ENCODE measurements around the gene ZDHHC3.

The ZDHHC3 gene

GRCh38 chr3:44907612-44908011, 68.4 kb downstream of the ZDHHC3 start:
- H3K4me3 ChIP-seq (ENCODE audit: low read length): no peak overlapping the region
- H3K36me3 ChIP-seq (replicated peaks; ENCODE audit: insufficient read depth, low read length): no peaks in the 10 kb centered on the region
- no peak overlapping the region for H3K4me2 ChIP-seq (ENCODE audit: low read depth, low read length)
- no peaks in the 10 kb centered on the region for H3K9me2 ChIP-seq (replicated peaks; ENCODE audit: insufficient read depth, low read length)
- no peak overlapping the region for H2AFZ ChIP-seq (ENCODE audit: low read length)
- H3K9ac ChIP-seq (ENCODE audit: low read length): no peak overlapping the region
- no peaks in the 10 kb centered on the region for H3K79me2 ChIP-seq (ENCODE audit: low read length)
- no peaks in the 10 kb centered on the region for H3K4me1 ChIP-seq (ENCODE audit: low read length)
- H3K27ac ChIP-seq (ENCODE audit: low read length): no peak overlapping the region
- H3K9me3 ChIP-seq (replicated peaks; ENCODE audit: insufficient read depth, low read length): no peaks in the 10 kb centered on the region
- no peak for DNase-seq
- no peaks in the 10 kb centered on the region for H4K20me1 ChIP-seq (ENCODE audit: insufficient read depth, low read length)
- no peaks in the 10 kb centered on the region for H3F3A ChIP-seq (ENCODE audit: insufficient read depth, low read length)
- TF ChIP-seq EZH2 (optimal IDR thresholded peaks at IDR 0.05; ENCODE audit: low read depth, low read length) (no peak), EZH2phosphoT487 (IDR thresholded peaks at IDR 0.05; ENCODE audit: low read length) (no peak), CTCF (IDR thresholded peaks at IDR 0.05; ENCODE audit: low read length) (no peak)
- no peaks in the 10 kb centered on the region for H3K27me3 ChIP-seq (replicated peaks; ENCODE audit: insufficient read depth, low read length)

GRCh38 chr3:44906997-44907396, 69.0 kb downstream of the ZDHHC3 start:
- Histone ChIP-seq H3K9ac (ENCODE audit: low read length) (no peak overlapping the region), H3K79me2 (ENCODE audit: low read length) (no peaks in the 10 kb centered on the region), H2AFZ (ENCODE audit: low read length) (no peak overlapping the region), H3K4me3 (ENCODE audit: low read length) (no peak overlapping the region), H3F3A (ENCODE audit: insufficient read depth, low read length) (no peaks in the 10 kb centered on the region), H3K4me2 (ENCODE audit: low read depth, low read length) (no peak overlapping the region), H3K4me1 (ENCODE audit: low read length) (no peaks in the 10 kb centered on the region), H3K9me2 (replicated peaks; ENCODE audit: insufficient read depth, low read length) (no peaks in the 10 kb centered on the region), H4K20me1 (ENCODE audit: insufficient read depth, low read length) (no peaks in the 10 kb centered on the region), H3K27me3 (replicated peaks; ENCODE audit: insufficient read depth, low read length) (no peaks in the 10 kb centered on the region), H3K36me3 (replicated peaks; ENCODE audit: insufficient read depth, low read length) (no peaks in the 10 kb centered on the region), H3K9me3 (replicated peaks; ENCODE audit: insufficient read depth, low read length) (no peaks in the 10 kb centered on the region), H3K27ac (ENCODE audit: low read length) (no peak overlapping the region)
- TF ChIP-seq EZH2 (optimal IDR thresholded peaks at IDR 0.05; ENCODE audit: low read depth, low read length) (no peak), EZH2phosphoT487 (IDR thresholded peaks at IDR 0.05; ENCODE audit: low read length) (no peak), CTCF (IDR thresholded peaks at IDR 0.05; ENCODE audit: low read length) (no peak)
- no peak for DNase-seq

GRCh38 chr3:44905446-44906157, 70.4 kb downstream of the ZDHHC3 start:
- Histone ChIP-seq H3K9ac (ENCODE audit: low read length) (no peak overlapping the region), H4K20me1 (ENCODE audit: insufficient read depth, low read length) (no peaks in the 10 kb centered on the region), H3K9me3 (replicated peaks; ENCODE audit: insufficient read depth, low read length) (no peaks in the 10 kb centered on the region), H3K4me3 (ENCODE audit: low read length) (no peak overlapping the region), H3K79me2 (ENCODE audit: low read length) (no peaks in the 10 kb centered on the region), H3K9me2 (replicated peaks; ENCODE audit: insufficient read depth, low read length) (no peaks in the 10 kb centered on the region), H3K27ac (ENCODE audit: low read length) (no peak overlapping the region), H3K36me3 (replicated peaks; ENCODE audit: insufficient read depth, low read length) (no peaks in the 10 kb centered on the region), H3F3A (ENCODE audit: insufficient read depth, low read length) (no peaks in the 10 kb centered on the region), H3K4me2 (ENCODE audit: low read depth, low read length) (no peak overlapping the region), H3K4me1 (ENCODE audit: low read length) (no peaks in the 10 kb centered on the region), H2AFZ (ENCODE audit: low read length) (no peak overlapping the region), H3K27me3 (replicated peaks; ENCODE audit: insufficient read depth, low read length) (no peaks in the 10 kb centered on the region)
- TF ChIP-seq CTCF (IDR thresholded peaks at IDR 0.05; ENCODE audit: low read length) (no peak), EZH2phosphoT487 (IDR thresholded peaks at IDR 0.05; ENCODE audit: low read length) (no peak), EZH2 (optimal IDR thresholded peaks at IDR 0.05; ENCODE audit: low read depth, low read length) (no peak)
- DNase-seq: no peak
